ENCODE measurements around the gene TMUB1. TPM values are rescaled to one million over a fixed set of nuclear protein-coding genes. Genes with fewer than 3 reads are reported as not detected.

The TMUB1 gene
- polyA plus RNA-seq, 4 donors, result 19.2 to 42.8 (median 37.4) TPM

GRCh38 chr7:151104411-151105235, 21.3 kb upstream of the TMUB1 start:
- DNase-seq (ENCODE audit: low read depth in 4 of 4, low spot score in 2 of 4), result no peak

GRCh38 chr7:151103973-151104372, 20.7 kb upstream of the TMUB1 start:
- no peak for DNase-seq (ENCODE audit: low read depth in 4 of 4, low spot score in 2 of 4)

DNA sequence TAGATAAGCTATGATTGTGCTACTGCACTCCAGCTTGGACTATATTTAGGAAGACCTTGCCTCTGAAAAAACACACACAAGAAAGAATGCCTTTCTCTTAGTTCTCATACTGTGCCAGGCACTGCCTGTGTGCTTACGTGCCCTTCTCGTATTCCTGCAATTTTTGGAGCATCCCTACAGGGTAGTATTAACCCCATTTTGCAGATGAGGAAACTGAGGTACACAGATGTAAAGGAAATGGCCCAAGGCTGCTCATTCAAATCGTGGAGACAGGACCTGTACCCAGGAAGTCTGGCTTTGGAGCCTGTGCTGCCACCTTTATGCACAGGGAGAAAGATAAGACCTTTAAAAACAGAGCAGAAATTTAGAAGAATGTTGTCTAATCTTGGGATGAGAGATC, 19.7 kb upstream of the TMUB1 start:
- DNase-seq (ENCODE audit: low read depth in 4 of 4, low spot score in 2 of 4), result no peak

GRCh38 chr7:151101621-151102396, 18.5 kb upstream of the TMUB1 start:
- no peak for DNase-seq (ENCODE audit: low read depth in 4 of 4, low spot score in 2 of 4)

DNA sequence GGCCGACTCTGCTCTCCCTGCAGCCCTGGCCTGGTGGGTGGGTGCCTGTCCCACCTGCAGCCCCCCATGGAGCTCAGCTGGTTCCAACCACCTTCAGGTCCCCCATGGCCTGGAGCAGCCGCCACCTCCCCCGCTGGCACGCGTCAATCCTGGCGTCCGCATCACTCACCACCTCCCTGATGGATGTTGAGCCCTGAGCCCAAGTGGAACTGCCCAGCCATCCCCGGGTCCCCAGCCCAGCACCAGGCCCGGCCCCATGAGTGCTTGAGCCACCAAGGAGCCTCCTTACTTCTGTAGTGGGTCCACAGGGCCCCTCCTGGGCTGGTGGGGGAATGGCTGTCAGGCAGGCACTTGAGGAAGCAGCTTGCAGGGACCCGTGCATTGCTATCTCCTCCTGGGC, 17.6 kb upstream of the TMUB1 start:
- no peak for DNase-seq (ENCODE audit: low read depth in 4 of 4, low spot score in 2 of 4)

DNA sequence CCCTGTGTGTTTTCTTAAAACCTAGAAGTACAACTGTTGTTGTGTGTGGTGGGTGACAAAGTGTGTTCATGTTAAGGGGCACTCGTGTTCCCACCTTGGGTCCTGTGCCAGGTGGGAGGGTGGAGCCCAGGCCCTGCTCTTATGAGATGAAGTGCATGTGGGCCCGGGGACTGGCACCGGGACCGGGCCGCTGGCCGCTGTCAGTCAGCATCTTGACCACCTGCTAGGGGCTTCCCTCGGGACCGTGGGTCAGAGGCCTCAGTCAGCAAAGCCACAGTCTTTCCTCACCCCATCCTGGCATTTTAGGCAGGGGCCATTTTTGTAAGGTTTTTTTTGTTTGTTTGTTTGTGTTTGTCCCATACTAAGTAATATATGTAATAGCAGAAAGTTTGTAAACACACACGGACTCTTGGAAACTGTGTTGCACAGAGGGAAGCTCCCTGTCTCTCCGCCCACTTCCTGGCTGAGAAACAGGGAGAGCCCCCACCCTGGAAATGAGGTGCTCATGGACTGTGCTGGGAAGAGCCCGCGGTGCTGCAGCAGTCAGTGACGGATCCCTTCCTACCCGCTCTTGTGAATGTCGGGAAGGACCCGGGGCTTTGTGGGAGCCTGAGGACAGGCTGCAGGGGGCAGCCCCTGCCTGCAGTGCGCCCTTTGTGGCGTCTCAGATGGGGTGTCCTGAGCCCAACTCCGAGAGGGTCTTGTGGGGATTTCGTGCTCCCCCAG, 16.4 kb upstream of the TMUB1 start:
- no peak for DNase-seq (ENCODE audit: low read depth in 4 of 4, low spot score in 2 of 4)

DNA sequence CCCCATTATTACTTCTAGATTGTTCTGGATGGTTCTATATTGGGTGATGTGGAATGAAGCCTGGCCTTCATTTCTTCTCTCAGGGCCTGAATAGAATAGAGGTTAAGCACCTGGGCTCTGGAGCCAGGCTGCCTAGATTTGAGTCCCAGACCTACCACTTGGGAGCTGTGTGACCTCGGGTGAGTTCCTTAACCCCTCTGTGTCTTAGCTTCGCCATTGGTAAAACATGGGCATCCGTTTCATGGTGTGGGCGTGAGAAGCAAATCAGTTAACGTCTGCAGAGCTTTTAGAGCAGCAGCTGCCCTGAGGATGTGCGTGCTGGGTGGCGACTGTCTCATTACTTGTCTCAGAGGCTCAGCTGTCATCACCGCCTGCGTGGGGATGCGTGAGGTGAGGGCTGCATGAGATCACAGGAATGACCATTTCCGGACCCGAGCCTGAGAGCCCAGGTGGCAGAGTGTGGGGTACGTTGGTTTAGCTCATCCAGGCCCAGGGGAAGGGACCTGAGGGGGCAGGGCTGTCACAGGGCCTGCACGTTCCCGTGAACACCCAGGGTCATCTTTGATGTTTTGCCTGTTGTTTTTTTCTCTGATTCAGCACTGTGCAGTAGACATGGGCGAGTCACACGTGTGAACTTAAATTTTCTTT, 12.7 kb upstream of the TMUB1 start:
- DNase-seq (ENCODE audit: low read depth in 4 of 4, low spot score in 2 of 4), result no peak

GRCh38 chr7:151095123-151095797, 12.0 kb upstream of the TMUB1 start:
- DNase-seq (ENCODE audit: low read depth in 4 of 4, low spot score in 2 of 4), result no peak

DNA sequence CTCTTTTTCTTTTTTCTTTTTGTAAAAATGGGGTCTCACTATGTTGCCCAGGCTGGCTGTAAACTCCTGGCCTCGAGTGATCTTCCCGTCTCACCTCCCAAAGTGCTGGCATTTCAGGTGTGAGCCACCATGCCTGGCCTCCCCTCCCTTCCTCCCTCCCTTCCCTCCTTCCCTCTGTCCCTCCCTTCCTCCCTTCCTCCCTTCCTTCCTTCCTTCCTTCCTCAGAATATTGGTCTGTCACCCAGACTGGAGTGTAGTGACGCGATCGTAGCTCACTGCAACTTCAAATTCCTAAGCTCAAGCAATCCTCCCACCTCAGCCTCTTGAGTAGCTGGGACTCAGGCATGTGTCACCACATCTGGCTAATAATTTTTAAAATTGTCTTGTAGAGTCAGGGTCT, 11.4 kb upstream of the TMUB1 start:
- DNase-seq (ENCODE audit: low read depth in 4 of 4, low spot score in 2 of 4), result no peak

DNA sequence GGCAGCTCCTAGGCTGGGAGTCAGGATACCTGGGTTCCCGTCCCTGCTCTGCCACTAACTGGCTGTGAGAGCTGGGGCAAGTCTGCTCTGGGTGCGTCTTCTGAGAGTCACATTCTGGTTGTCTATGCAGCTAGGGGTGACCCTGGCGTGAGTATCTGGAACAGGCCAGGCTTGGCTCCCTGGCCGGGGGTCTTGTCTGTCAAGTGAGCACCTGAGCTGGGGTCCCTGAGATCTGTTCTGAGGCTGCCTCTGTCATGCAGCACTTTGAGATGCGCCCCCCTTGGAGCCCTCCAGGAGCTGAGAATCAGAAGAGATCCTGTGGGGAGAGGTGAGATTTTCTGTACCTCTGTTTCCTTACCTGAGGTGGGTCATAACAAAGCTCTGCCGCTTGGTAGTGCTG, 10.5 kb upstream of the TMUB1 start:
- DNase-seq (ENCODE audit: low read depth in 4 of 4, low spot score in 2 of 4), result no peak

DNA sequence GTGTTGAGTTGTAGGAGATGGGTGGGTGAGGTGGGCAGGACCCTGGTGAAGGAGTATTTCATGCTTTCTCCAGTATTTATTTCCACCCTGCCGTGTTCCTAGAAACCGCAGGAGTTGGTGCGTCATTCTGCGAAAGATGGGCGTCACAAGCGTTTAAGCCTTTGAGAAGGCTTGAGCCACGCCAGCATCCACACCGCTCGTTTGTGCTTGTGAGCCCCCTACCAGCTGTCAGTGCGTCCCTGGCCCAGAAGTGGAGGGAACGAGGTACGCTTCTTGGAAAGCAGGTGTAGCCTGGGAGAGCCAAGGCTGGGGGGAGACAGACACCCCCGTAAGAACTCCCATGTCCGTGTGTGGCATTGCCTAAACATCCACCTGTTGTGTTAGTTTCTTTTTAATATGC, 8.7 kb upstream of the TMUB1 start:
- no peak for DNase-seq (ENCODE audit: low read depth in 4 of 4, low spot score in 2 of 4)

- DNase-seq (ENCODE audit: low read depth in 4 of 4, low spot score in 2 of 4), result no peak
Observed at GRCh38 chr7:151091431-151091830, 8.1 kb upstream of the TMUB1 start.

DNA sequence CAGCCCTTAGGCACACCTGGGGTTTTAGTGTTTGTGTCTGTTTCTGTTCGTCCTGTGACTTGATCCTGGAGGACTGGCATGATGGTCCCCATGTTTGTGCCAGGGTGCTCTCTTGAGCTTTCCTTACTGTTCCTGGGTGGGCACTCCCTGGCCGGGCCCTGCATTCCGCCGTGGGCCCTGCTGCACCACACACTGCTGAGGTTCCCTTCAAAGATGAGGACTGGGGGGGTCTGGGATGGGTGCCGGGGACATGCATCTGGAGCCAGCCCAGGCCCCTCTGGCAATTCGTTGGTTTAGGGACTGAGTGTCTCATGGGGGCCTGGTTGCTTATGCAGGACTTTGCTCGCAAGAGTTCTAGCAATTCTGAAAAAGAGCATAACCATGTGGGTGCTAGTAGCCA, 7.7 kb upstream of the TMUB1 start:
- DNase-seq (ENCODE audit: low read depth in 4 of 4, low spot score in 2 of 4), result no peak

DNA sequence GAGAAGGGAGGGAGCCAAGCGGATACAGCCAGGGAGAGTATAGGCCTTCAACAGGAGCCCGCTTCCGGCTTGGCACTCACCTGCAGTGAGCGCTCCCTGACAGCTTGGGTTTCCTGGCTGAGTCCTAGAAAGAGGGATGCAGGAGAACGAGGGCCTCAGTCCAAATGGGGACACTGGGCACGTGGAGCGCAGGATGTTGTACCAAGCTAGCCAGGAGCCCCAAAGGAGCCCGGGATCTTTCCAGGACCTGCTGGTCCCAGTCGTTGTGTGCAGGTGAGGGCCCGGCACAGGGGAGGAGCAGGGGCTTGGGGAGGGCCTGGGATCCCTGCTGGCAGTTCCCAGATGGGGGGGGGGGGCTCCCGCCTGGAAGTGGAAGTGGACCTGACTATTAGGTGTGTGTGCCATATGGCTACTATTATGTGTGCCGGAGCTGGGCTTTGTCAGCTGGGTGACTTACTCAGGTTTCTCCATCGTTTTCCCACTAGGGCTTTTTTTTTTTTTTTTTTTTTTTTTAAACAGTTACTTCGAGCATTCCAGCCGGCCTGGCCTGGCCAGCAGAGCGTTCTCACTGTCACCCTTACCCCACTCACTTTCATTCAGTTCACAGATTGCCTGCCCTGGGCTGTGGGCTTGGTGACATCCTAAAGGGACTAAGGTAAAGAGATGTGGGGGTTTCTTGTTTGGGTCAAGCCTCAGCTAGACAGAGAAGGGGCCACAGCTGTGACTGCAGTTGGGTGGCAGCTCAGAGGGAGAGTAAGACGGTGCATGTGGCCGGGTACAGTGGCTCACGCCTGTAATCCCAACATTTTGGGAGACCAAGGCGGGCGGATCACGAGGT, 6.8 kb upstream of the TMUB1 start:
- no peak for DNase-seq (ENCODE audit: low read depth in 4 of 4, low spot score in 2 of 4)

GRCh38 chr7:151088856-151089699, 5.8 kb upstream of the TMUB1 start:
- no peak for DNase-seq (ENCODE audit: low read depth in 4 of 4, low spot score in 2 of 4)

DNA sequence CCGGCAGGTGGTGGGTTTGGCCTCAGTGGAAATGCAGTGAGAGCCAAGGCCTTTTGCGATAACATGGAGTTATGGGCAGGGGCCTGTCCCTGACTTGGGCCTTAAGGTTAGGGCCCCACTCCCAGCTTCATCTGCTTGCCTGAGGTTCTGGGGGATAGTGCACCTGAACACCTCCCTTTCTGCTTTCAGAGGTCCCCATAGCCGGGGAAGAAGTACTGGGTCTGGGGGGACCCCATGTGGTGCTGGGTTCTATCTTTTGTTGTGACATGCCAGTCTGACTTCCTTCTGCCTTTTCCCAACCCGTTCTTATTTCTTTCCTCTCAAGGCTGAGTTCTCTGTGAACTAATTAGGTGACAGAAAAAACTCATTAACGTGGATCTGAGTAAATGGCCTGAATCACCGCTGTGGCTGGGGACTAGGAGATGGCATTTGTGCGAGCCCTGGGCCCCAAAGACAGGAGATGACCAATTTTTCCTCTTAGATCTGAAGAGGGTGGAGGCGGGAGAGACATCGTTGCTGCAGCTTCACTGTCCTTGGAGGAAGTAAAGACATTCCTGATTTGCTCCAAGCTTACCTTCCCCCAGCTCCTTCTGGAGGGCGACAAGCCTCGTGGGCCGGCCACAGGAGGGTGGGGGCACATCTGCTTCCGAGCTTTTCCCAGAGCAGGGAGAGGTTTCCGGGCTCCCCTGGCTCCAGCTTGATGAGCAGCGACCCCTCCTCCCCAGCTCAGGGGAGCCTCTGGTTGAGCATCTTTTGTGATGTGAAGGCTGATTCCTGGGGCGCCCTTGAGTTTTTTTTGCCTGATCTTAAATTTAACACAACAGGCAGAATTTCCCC, 4.9 kb upstream of the TMUB1 start:
- no peak for DNase-seq (ENCODE audit: low read depth in 4 of 4, low spot score in 2 of 4)

- DNase-seq (ENCODE audit: low read depth in 4 of 4, low spot score in 2 of 4), result no peak
Observed at GRCh38 chr7:151087245-151088018, 4.1 kb upstream of the TMUB1 start.

All from left renal cortex interstitium (tissue), 4 donors.